ENCODE results near the gene FILIP1. TPM values are rescaled to one million over a fixed set of nuclear protein-coding genes. Genes with fewer than 3 reads are reported as not detected.

FILIP1 gene
- total RNA-seq, 4 donors from 2014 or later, result 36.0 to 57.6 (median 48.0) TPM

- TF ChIP-seq POLR2A (IDR thresholded peaks at IDR 0.05) (no peak), EP300 (IDR thresholded peaks at IDR 0.05) (no peak), POLR2AphosphoS5 (IDR thresholded peaks at IDR 0.05) (no peak)
- TF ChIP-seq, protein P1, sequence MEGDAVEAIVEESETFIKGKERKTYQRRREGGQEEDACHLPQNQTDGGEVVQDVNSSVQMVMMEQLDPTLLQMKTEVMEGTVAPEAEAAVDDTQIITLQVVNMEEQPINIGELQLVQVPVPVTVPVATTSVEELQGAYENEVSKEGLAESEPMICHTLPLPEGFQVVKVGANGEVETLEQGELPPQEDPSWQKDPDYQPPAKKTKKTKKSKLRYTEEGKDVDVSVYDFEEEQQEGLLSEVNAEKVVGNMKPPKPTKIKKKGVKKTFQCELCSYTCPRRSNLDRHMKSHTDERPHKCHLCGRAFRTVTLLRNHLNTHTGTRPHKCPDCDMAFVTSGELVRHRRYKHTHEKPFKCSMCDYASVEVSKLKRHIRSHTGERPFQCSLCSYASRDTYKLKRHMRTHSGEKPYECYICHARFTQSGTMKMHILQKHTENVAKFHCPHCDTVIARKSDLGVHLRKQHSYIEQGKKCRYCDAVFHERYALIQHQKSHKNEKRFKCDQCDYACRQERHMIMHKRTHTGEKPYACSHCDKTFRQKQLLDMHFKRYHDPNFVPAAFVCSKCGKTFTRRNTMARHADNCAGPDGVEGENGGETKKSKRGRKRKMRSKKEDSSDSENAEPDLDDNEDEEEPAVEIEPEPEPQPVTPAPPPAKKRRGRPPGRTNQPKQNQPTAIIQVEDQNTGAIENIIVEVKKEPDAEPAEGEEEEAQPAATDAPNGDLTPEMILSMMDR (IDR thresholded peaks at IDR 0.05), result no peak
- Histone ChIP-seq H3K4me3 (no peak overlapping the region), H3K9me3 (no peaks in the 10 kb centered on the region), H3K36me3 (peaks cover 0 to 90% of the 10 kb centered on the region in 2 donors), H3K4me1 (no peaks in the 10 kb centered on the region), H3K27me3 (no peaks in the 10 kb centered on the region), H3K27ac (no peak overlapping the region)
- ATAC-seq, result no peak
- WGBS, 2 donors (ENCODE audit: low coverage in 1 of 2), result 89 to 100% methylated on average over 1 of the region's 1 CpG
Observed at GRCh38 chr6:75257343-75258087, 236.1 kb downstream of the FILIP1 start.

GRCh38 chr6:75250552-75250951 lies 243.0 kb downstream of the FILIP1 start:
- no peaks in the 10 kb centered on the region for H3K27me3 ChIP-seq
- no peaks in the 10 kb centered on the region for H3K9me3 ChIP-seq
- H3K36me3 ChIP-seq, result peaks cover 0 to 33% of the 10 kb centered on the region in 2 donors
- TF ChIP-seq, protein P1 (IDR thresholded peaks at IDR 0.05), result no peak
- TF ChIP-seq POLR2A (IDR thresholded peaks at IDR 0.05), result no peak
- no peak for TF ChIP-seq POLR2AphosphoS5 (IDR thresholded peaks at IDR 0.05)
- TF ChIP-seq EP300 (IDR thresholded peaks at IDR 0.05), result no peak
- no peak for ATAC-seq
- H3K27ac ChIP-seq, result no peak overlapping the region
- no peaks in the 10 kb centered on the region for H3K4me1 ChIP-seq
- WGBS, 2 donors (ENCODE audit: low coverage in 1 of 2), result 90 to 93% methylated on average over 2 of the region's 2 CpGs
- H3K4me3 ChIP-seq, result no peak overlapping the region

- H3K4me3 ChIP-seq, result no peak overlapping the region
- H3K9me3 ChIP-seq, result no peaks in the 10 kb centered on the region
- no peak overlapping the region for H3K27ac ChIP-seq
- H3K27me3 ChIP-seq, result no peaks in the 10 kb centered on the region
- TF ChIP-seq EP300 (IDR thresholded peaks at IDR 0.05) (no peak), POLR2AphosphoS5 (IDR thresholded peaks at IDR 0.05) (no peak), POLR2A (IDR thresholded peaks at IDR 0.05) (no peak)
- TF ChIP-seq, protein P1 (IDR thresholded peaks at IDR 0.05), result no peak
- no peak for ATAC-seq
- peaks cover 0 to 26% of the 10 kb centered on the region in 2 donors for H3K36me3 ChIP-seq
- peaks cover 0 to 2% (median 0%) of the 10 kb centered on the region in 3 donors for H3K4me1 ChIP-seq
Observed at GRCh38 chr6:75249837-75250236, 243.8 kb downstream of the FILIP1 start.

DNA sequence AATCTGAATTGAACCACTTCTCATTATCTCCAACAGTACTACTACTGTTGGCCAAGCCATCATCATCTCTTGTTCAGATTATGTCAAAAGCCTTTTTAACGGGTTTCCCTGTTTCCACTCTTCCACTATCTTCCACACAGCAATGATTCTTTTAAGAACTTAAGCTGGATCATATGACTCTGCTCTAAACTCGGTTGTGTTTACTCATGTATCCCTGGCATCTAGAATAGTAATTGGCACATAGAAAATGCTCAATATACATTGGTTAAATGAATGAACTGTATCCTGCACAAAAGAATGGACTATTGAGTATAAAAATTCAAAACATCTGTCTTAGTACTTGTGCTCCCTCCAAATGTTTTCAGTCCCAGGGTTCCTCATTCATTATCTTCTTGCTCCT lies 247.2 kb downstream of the FILIP1 start:
- H3K36me3 ChIP-seq, result peaks cover 0 to under 1% of the 10 kb centered on the region in 2 donors
- H3K27ac ChIP-seq, result no peak overlapping the region
- 40 to 50% methylated on average over 2 of the region's 2 CpGs for WGBS, 2 donors (ENCODE audit: low coverage in 1 of 2)
- no peak overlapping the region for H3K4me3 ChIP-seq
- H3K4me1 ChIP-seq, result peaks cover 0 to 28% (median 8%) of the 10 kb centered on the region in 3 donors
- no peaks in the 10 kb centered on the region for H3K9me3 ChIP-seq
- TF ChIP-seq POLR2AphosphoS5 (IDR thresholded peaks at IDR 0.05), result no peak
- TF ChIP-seq, protein P1 (IDR thresholded peaks at IDR 0.05), result no peak
- TF ChIP-seq POLR2A (IDR thresholded peaks at IDR 0.05), result no peak
- no peak for TF ChIP-seq EP300 (IDR thresholded peaks at IDR 0.05)
- ATAC-seq, result no peak
- no peaks in the 10 kb centered on the region for H3K27me3 ChIP-seq

DNA sequence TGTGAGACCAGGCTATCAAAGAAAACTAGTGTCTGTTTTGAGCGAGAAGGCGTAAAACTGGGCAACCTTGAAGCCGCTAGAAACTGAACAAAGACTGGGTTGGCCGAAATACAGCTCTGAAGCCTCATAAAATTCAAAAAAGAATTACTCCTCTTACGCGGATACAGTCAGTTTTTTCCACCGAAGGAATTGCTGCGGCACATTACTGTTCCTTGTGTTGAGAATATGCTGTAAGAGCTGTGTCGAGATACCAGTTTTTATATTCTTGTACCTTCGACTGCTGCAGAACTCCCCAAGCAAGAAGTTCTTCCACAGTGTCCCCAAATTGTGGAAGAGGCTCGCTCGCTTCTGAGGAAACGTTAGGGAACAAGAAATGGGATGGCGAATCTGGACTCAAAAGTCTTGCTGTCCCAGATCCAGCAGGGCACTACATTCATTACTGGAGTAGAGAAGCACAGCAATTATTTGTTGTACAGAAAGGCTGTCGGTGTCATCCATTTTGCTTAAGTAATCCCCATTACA lies 249.5 kb downstream of the FILIP1 start:
- H3K27ac ChIP-seq, result peak overlapping the region; percentile 86 to 96 (median 90)
- no peak for TF ChIP-seq POLR2AphosphoS5 (IDR thresholded peaks at IDR 0.05)
- TF ChIP-seq, protein P1 (IDR thresholded peaks at IDR 0.05), result no peak
- no peak for TF ChIP-seq POLR2A (IDR thresholded peaks at IDR 0.05)
- TF ChIP-seq EP300 (IDR thresholded peaks at IDR 0.05), result no peak
- peak; percentile 24 for ATAC-seq
- peaks cover 0 to 20% of the 10 kb centered on the region in 2 donors for H3K36me3 ChIP-seq
- peak overlapping the region; percentile 78 to 80 for H3K4me3 ChIP-seq
- no peaks in the 10 kb centered on the region for H3K27me3 ChIP-seq
- no peaks in the 10 kb centered on the region for H3K9me3 ChIP-seq
- peaks cover 0 to 37% (median 10%) of the 10 kb centered on the region in 3 donors for H3K4me1 ChIP-seq
- WGBS, 2 donors (ENCODE audit: low coverage in 1 of 2), result 6 to 14% methylated on average over 12 to 15 of the region's 15 CpGs
